Ramos (cell line): Measurements from ENCODE around the gene ERMP1.
"Not testable (repeated sequence)": the region's sequence is repeated elsewhere in the genome, so short reads cannot be mapped to it uniquely, and the experiment has no call there.

ENCODE experiments used
- in situ Hi-C: fragments of 300-500 bp; cut with MboI; formaldehyde crosslinking; loops from one replicate; pipeline ENCODE4 v1.14.3; 2022; ENCODE audit warnings: low sequenced_read_pairs; ENCODE audit not compliant: unreplicated experiment

The ERMP1 gene

DNA sequence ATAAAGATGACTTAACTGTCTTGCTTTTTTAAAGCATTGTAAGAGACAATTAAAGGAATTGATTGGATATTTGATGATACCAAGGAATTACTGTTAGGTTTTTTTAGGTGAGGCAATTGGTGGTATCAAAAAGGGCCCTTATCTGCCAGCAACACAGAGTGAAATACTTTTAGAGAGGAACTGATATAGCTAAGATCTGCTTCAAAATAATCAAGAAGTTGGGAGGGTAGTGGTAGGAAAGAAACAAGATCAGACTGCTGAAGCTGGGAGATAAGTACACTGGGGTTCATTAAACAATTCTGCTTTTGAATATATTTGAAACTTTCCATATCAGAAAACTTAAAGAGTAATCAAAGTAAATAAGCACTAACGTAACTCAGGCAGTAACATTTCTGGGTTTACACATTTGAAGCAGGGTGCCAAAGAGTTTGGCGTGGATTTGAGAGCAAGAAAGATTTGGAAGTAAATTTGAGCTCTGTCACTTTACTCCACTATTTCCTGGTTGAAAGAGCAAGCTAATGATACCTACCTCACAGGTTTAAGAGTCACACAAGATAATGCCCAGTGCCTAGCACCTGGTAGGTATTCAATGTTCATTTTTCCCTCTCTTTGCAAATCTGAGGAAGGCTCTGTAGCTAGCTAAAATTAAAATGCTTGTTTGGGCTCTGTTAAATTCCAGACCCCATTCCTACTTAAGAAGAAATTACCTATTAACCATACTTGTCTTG is 6.9 kb downstream of the ERMP1 start:
- in situ Hi-C loops, result no loop called here

DNA sequence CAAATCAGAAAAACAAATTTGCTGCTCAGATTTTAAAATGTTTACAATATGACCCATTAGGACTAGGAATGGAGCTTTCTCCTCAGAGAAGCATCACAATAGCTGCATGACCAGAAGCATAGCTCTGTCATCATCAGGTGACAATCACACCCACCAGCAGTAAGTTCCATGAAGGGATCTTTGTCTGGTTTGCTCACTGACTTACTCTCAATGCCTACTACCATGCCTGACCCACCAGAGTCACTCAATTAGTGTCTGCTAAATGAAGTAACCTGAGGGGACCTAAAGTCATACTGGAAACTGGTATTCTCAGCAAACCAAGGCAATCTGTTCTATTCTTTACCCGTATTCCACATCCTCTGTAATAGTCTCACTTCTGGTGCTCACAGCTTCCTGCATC is 7.7 kb downstream of the ERMP1 start:
- in situ Hi-C loops, result no loop called here

DNA sequence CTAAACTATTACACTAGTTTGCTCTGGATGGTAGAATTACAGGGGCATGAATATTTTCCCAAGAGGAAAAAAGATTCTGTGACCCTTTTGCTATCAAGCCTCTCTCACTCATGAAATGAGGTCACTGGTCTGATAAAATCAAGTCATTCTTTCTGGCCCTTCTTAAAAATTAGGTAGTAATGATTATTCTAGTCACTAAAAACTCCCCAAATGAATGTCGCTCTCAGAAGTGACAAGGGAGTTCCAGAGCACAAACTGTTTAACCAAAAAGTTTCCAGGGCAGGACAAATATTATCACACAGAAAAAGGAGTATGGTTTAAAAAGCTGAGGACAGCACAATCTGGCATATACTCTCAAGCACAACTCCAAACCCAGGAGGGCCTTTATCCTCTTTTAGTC is 12.5 kb downstream of the ERMP1 start:
- in situ Hi-C loops, result no loop called here

DNA sequence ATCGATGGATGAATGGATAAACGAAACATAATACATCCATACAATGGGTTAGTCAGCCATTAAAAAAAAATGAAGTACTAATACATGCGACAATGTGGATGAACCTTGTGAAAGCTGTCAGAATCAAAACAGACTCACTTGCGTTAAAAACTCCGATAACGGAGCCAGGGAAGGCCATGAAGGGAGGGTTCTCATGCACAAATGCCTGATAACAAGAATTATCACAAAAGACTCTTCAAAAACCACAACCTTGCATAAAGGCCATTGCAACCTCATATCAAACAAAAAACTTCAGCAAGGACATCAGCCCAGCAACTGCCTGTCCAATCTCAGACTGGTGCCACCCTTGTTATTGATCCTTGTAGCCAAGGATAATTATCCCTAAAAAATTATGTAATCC is 13.7 kb downstream of the ERMP1 start:
- in situ Hi-C loops, result no loop called here

DNA sequence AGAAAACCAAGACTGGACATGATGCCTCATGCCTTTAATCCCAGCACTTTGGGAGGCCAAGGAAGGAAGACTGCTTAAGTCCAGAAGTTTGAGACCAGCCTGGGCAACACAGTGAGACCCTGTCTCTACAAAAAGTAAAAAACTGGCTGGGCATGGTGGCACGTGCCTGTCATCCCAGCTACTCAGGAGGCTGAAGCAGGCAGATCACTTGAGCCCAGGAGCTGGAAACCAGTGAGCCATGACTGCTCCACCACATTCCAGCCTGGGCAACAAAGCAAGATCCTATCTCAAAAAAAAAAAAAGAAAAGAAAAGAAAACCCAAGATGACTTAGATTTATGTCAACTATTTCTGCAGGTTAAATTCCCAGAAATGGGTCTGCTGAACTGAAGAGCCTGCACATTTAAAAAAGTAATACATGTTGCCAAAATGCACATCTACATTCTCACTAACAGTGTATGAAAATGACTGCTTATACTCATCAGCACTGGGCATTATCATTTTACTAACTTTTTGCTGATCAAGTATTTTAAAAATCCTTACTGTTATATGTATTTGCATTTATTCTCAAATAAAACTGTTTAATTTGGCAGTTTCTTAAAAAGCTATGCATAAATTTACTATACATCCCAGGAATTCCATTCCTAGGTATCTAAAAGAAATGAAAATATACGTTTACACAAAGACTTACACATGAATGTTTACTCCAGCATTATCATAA is 14.3 kb downstream of the ERMP1 start:
- in situ Hi-C loops, result no loop called here

DNA sequence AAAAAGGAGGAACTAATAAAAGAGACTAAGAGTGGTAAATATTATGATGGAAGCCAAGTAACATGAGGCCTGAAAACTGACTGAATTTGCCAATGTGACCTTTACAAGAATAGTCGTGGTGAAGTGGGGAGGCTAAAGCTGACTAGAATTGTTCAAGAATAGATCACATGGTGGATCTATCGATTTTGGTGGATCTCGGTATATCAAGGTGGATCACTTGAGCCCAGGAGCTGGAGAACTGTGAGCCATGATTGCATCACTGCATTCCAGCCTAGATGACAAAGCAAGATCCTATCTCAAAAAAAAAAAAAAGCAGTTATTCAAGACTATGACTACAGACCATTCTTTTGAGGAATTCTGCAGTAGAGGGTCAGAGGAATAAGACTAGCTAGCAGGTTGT is 15.1 kb downstream of the ERMP1 start:
- in situ Hi-C loops, result no loop called here

DNA sequence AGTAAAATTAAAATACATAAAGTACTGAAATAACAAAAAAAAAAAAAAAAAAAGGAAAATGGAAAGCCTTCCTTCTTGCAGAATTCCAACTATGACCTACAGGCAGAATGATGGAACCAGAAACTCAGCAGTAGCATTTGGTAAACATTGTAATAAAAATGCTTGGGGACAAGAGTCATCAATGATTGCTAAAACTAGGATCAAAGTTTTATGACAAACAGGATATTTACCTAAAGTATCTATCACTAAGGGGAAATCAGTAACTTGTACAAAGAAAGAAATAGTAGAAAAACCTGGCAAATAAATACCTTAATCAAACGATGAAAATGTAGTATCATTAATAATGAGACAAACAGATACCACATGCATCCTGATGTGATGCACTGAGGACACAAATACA is 17.5 kb downstream of the ERMP1 start:
- in situ Hi-C loops, result no loop called here

DNA sequence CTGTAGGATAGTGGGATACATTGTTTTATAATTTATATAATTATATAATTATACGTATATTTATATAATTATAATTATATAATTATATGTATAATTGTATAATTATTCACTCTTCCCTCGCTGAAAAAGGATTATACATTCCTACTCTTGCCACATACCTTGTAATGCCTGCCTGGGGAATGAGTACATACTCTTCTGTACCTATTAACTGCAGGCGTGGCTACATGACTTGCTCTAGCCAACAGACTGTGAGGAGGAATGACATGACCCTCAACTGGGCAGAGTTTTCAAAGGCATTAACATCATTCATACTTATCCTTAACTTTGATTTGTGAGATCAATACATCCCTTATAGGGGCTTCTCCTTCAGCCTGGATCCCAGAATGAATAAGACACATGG is 19.1 kb downstream of the ERMP1 start:
- in situ Hi-C loops, result no loop called here

DNA sequence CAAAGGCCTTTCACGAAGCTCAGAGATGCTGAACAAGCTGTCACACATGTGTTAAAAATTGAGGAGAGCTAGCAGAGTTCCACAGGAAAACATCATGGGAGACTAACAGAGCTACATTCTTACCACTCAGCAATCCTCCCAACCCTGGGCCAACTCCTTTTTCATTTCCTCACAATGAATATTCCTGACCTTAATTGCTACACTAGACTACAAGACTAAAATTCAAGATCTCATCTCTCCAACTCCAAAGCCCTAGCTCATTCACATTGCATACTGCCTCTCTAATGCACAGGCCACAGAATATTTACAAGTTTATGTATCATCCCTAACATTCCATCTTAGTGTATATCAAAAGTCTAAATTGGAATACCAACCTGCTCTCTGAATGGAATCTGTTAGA is 21.2 kb downstream of the ERMP1 start:
- in situ Hi-C loops, result no loop called here

DNA sequence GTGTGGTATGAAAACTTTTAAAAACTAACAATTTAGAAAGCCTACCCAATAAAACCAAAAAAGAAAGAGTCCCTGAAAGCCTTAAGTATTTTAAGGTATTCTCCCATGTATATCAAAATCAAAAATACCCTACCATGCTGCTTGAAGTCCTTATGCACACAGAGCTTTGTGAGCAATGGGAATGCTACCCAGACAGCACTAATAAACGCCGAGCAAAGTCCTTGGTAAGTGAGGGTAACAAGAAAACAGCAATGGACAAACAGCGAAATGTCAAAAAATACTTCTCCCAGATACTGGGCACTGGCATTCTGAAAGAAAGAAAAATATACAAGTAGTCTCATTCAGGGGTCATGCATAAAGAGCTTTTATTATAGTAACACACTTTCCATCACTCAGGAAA is 27.4 kb downstream of the ERMP1 start:
- in situ Hi-C loops, result no loop called here

DNA sequence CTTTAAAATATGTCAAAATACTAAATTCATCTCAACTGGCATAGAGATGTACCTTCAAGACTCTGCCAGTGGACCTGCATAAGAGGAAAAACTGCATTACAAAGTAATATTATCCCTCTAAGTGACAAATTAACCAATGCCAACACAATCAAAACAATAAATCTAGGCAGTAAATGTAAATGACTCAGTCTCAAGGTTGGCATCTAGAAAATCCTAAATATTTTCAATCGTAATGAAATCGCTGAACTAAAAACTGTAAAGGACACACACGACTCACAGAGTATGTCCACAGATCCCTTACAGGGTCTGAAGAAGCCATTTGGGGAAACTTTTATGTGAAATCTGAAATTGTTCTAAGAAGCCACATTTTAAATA is 31.2 kb downstream of the ERMP1 start:
- in situ Hi-C loops, result no loop called here

DNA sequence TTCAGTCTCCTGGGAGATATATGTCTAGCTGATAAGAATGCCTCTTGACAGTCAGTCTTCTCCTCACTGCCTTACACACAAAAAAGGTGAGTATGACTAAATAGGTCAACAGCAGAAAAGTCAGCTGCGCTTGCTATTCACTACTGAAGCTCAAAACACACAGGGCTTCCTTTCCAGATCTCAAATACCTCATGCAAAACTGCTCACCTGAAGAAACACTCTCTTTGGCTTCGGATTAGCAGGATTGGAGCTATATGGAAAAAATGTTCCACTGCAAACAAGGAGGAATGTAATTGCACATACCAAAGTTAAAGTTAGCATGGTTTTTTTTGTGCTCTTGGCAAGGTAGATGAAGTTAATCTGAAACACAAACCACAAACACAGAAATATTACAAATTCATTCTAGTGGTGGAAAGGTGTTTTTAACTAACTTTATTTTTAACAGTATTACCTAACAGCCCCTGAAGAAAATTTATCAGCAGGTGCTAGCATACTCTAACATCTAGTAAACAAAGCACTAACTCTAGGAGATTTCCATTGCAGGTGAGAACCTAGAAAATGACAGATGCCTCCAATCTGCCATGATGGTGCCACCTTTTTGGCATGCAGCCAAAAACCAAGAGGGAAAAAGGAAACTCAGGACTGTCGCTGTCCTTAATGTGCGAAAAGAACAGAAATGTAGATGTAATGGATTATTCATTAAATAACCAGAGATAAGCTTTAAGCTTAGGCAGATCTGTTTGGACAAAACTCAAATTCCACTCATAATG is 31.8 kb downstream of the ERMP1 start:
- in situ Hi-C loops, result no loop called here

DNA sequence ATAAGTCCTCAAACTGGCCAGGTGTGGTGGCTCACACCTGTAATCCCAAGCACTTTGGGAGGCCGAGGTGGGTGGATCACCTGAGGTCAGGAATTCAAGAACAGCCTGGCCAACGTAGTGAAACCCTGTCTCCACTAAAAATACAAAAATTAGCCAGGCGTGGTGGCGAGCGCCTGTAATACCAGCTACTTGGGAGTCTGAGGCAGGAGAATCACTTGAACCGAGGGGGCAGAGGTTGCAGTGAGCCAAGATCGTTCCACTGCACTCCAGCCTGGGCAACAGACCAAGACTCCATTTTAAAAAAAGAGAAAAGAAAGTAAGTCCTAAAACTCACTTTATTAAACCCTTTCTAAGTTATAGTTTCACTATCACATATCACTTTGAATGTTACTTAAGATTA is 32.5 kb downstream of the ERMP1 start:
- in situ Hi-C loops, result not testable (repeated sequence)

DNA sequence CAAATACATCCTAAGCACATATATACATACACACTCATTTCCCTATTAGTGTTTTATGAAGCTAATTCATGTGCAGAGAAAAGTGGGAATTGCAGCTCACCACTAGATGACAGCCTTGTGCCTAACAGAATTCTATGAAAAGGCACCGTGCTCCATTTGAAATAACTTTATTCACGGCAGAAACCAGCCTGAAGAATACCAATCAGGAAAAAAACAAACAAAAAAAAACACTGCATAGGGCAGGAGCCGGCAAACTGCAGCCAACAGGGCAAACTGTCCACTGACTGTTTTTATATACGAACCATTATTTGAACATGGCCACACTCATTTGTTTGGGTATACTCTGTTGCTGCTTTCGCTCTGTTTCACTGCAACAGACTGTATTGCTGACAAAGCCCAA is 33.6 kb downstream of the ERMP1 start:
- in situ Hi-C loops, result no loop called here

DNA sequence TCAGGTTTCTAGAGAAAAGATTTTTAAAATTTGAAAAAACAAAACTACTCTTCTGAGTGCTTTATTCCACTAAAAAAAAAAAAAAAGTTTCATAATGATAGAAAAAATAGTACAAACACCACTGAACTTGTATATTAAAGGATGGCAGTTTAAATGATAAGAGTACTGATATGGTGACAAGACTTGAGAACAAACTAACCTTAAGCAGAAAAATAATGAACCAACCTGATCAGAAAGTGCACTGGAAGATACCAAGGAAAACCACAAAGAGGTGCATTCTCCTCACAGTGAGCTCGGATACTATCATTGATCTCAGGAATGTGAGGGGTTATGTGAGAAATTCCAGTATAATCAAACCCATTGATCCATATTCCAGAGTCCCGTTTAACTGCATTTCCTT is 34.3 kb downstream of the ERMP1 start:
- in situ Hi-C loops, result no loop called here

DNA sequence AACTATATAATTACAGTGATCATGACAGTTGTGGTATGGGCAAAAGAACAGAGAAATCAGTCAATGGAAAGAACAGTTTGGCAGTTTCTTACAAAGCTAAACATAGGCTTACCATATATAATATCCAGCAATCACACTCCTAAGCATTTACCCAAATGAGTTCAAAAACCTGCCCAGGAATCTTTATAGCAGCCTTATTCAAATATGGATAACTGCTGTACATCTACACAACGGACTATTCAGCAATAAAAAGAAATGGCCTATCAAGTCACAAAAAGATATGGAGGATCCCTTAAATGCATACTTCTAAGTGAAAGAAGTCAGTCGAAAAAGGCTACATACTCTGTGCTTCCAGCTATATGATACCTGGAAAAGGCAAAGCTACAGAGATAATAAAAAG is 36.6 kb downstream of the ERMP1 start:
- in situ Hi-C loops, result no loop called here

DNA sequence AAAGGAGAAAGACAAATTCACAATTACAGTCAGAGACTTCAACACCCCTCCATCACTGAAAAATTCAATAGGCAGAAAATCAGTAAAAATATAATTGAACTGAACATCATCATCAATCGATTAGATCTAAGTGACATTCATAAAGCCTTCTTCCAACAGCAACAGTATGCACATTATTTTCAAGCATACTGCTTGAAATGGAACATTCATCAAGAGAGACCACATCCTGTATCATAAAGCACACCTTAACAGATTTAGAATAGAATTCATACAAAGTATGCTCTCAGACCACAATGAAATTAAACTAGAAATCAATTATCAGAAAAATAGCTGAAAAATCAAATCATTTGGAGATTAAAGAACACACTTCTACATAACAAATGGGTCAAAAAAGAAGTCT is 39.1 kb downstream of the ERMP1 start:
- in situ Hi-C loops, result no loop called here

DNA sequence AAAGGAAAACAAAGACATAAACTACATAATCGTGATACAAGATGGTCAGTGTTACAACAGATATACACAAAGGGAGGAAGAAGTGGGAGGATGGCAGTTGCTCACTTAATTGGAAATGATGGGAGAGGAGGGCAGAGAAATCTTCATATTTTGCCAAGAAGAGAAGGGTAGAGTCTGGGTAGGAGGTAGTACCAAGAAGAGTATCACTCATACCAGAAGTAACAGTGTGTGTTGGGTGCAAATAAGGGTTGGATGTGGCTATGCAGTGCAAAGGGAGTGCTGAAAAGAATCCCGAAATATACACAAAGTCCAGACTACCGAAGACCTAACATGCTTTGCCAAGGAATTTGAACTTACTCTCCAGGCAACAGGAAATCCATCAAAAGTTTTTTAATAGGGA is 41.0 kb downstream of the ERMP1 start:
- in situ Hi-C loops, result no loop called here

DNA sequence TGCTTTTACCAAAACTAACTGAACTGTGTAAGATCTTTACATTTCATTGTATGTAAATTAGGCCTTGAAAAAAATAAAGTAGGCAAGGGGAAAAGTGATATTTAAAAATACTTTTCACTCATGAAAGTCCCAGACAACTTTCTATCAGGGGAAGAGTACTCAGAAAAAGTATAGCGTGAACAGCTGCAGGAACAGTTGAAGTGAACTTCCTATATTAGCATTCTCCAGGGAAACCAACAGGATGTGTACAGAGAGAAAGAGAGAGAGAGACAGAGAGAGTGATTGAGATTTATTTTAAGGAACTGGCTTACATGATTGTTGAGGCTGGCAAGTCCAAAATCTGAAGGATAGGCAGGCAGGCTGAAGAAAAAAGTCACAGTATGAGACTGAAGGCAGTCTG is 42.0 kb downstream of the ERMP1 start:
- in situ Hi-C loops, result no loop called here

DNA sequence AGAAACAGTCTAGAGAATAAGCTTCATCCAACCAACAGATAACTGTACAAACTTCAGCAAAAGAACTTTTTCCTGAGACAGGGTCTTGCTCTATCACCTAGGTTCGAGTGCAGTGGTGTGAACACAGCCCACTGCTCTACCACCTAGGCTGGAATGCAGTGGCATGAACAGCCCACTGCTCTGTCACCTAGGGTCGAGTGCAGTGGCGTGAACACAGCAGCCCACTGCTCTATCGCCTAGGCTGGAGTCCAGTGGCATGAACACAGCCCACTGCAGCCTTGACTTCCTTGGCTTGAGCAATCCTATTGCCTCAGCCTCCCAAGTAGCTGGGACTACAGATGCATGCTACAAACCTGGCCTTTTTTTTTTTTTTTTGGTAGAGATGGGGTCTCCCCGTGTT is 43.4 kb downstream of the ERMP1 start:
- in situ Hi-C loops, result no loop called here

DNA sequence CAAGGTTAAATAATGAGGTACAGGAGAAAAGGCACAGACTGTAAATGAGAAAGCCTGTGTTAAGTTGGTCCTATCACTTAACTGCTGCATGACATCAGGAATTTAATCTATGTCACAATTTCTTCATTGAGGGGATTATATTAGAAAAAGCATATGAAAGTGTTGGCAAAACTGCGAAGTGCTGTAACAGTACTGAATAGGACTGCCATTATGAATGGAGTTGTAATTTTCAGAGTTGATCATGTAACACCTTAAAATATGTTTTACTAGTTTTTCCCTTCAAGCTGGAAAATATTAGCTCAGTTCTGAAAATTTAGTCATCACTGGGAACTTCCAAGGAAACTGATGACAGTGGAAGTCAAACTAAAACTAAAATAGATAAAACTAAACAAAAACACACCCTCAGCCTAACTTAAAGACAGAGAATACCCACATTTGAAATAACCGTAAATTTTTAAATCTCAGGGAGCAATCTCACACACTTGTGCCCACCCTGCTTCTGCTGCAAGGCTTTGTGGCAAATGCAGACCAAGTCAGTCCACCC is 45.1 kb downstream of the ERMP1 start:
- in situ Hi-C loops, result no loop called here
